Peyer's patch (tissue), 4 donors: ENCODE measurements around the gene XYLT1. TPM values are rescaled to one million over a fixed set of nuclear protein-coding genes. Genes with fewer than 3 reads are reported as not detected.

Experiments used
- DNase-seq, 3 donors: peaks; one replicate each; pipeline ENCODE4 v3.0.0-alpha.2; 2017 to 2019
- H3K27ac ChIP-seq, 4 donors: fragments of 200-600 bp; sonication (generic); one replicate each; pipeline ENCODE4 v1.5.1; 2016 to 2019
- H3K27me3 ChIP-seq, 2 donors: fragments of 200-600 bp; sonication (generic); one replicate each; pipeline ENCODE4 v1.5.1; 2019
- H3K36me3 ChIP-seq, 3 donors: fragments of 200-600 bp; sonication (generic); one replicate each; pipeline ENCODE4 v1.5.1; 2016 to 2019
- H3K4me1 ChIP-seq, 4 donors: fragments of 200-600 bp; sonication (generic); one replicate each; pipeline ENCODE4 v1.5.1; 2016 to 2019
- H3K4me3 ChIP-seq, 4 donors: fragments of 200-600 bp; sonication (generic); 1 replicate in 3 of 4; 2 replicates in 1 of 4; pipeline ENCODE4 v1.5.1; 2016 to 2019; ENCODE audit warnings: mild to moderate bottlenecking in 1 of 4
- H3K9me3 ChIP-seq, 4 donors: fragments of 200-600 bp; sonication (generic); one replicate each; pipeline ENCODE4 v1.5.1; 2016 to 2019; ENCODE audit warnings: mild to moderate bottlenecking in 1 of 4
- CTCF ChIP-seq, 6 experiments: fragments of 450-650 bp in 4 of 6; fragments of 200-600 bp in 2 of 6; sonication (generic) in 1 of 6; IDR thresholded peaks; one replicate each; pipeline ENCODE4 v1.5.1; 2017 to 2019; ENCODE audit warnings: antibody characterized with exemption in 6 of 6, mild to moderate bottlenecking in 3 of 6, moderate library complexity in 1 of 6
- POLR2A ChIP-seq, 2 donors: fragments of 450-650 bp; IDR thresholded peaks; one replicate each; pipeline ENCODE4 v1.5.1; 2017; ENCODE audit warnings: antibody characterized with exemption in 2 of 2, mild to moderate bottlenecking in 2 of 2, moderate library complexity in 2 of 2
- total RNA-seq, 4 donors: library from RNA; depleted of rRNA; stranded (reverse); fragments of >200 nt; gene quantifications; one replicate each; pipeline ENCODE4 v1.1.0, GENCODE V29; 2016

XYLT1 gene
- total RNA-seq, 4 donors from 2014 or later, result 18.7 to 42.1 (median 37.7) TPM

- no peaks in the 10 kb centered on the region for H3K9me3 ChIP-seq
- no peaks in the 10 kb centered on the region for H3K36me3 ChIP-seq
- H3K27ac ChIP-seq, result no peak overlapping the region
- TF ChIP-seq CTCF (IDR thresholded peaks at IDR 0.05) (no peak), POLR2A (IDR thresholded peaks at IDR 0.05) (no peak)
- H3K27me3 ChIP-seq, result no peaks in the 10 kb centered on the region
- H3K4me1 ChIP-seq, result no peaks in the 10 kb centered on the region
- no peak for DNase-seq
- H3K4me3 ChIP-seq, result no peak overlapping the region
These were observed 372.1 kb downstream of the XYLT1 start for GRCh38 chr16:17098685-17099084.

- H3K27me3 ChIP-seq, result no peaks in the 10 kb centered on the region
- no peak overlapping the region for H3K4me3 ChIP-seq
- H3K9me3 ChIP-seq, result no peaks in the 10 kb centered on the region
- no peaks in the 10 kb centered on the region for H3K4me1 ChIP-seq
- no peak overlapping the region for H3K27ac ChIP-seq
- no peaks in the 10 kb centered on the region for H3K36me3 ChIP-seq
- TF ChIP-seq CTCF (IDR thresholded peaks at IDR 0.05) (no peak), POLR2A (IDR thresholded peaks at IDR 0.05) (no peak)
- DNase-seq, result no peak
These were observed 386.6 kb downstream of the XYLT1 start for GRCh38 chr16:17084130-17084529.

GRCh38 chr16:17083628-17084027 lies 387.1 kb downstream of the XYLT1 start:
- H3K27ac ChIP-seq, result no peak overlapping the region
- H3K4me1 ChIP-seq, result no peaks in the 10 kb centered on the region
- no peaks in the 10 kb centered on the region for H3K9me3 ChIP-seq
- DNase-seq, result no peak
- H3K27me3 ChIP-seq, result no peaks in the 10 kb centered on the region
- no peak overlapping the region for H3K4me3 ChIP-seq
- TF ChIP-seq CTCF (IDR thresholded peaks at IDR 0.05) (no peak), POLR2A (IDR thresholded peaks at IDR 0.05) (no peak)
- no peaks in the 10 kb centered on the region for H3K36me3 ChIP-seq

GRCh38 chr16:17082095-17082882 lies 388.5 kb downstream of the XYLT1 start:
- no peak overlapping the region for H3K27ac ChIP-seq
- no peak for DNase-seq
- TF ChIP-seq CTCF (IDR thresholded peaks at IDR 0.05), result no peak
- no peak for TF ChIP-seq POLR2A (IDR thresholded peaks at IDR 0.05)
- no peaks in the 10 kb centered on the region for H3K9me3 ChIP-seq
- no peaks in the 10 kb centered on the region for H3K4me1 ChIP-seq
- no peak overlapping the region for H3K4me3 ChIP-seq
- H3K36me3 ChIP-seq, result no peaks in the 10 kb centered on the region
- no peaks in the 10 kb centered on the region for H3K27me3 ChIP-seq

- Histone ChIP-seq H3K4me3 (no peak overlapping the region), H3K36me3 (no peaks in the 10 kb centered on the region), H3K9me3 (no peaks in the 10 kb centered on the region), H3K27me3 (no peaks in the 10 kb centered on the region), H3K27ac (no peak overlapping the region), H3K4me1 (no peaks in the 10 kb centered on the region)
- TF ChIP-seq CTCF (IDR thresholded peaks at IDR 0.05) (no peak), POLR2A (IDR thresholded peaks at IDR 0.05) (no peak)
- DNase-seq, result no peak
These were observed 390.7 kb downstream of the XYLT1 start for GRCh38 chr16:17080105-17080504.
